HUES48 (cell line): Measurements from ENCODE around the gene KRTAP10-2.

ENCODE experiments used
- H3K27ac ChIP-seq: one replicate; pipeline ENCODE4 v1.7.0; 2013; ENCODE audit warnings: low read depth, low read length, inconsistent platforms
- H3K27me3 ChIP-seq: 2 replicates; pipeline ENCODE4 v1.6.1; 2013; ENCODE audit warnings: mild to moderate bottlenecking, low read length; ENCODE audit not compliant: control insufficient read depth, insufficient read depth
- H3K36me3 ChIP-seq: 2 replicates; pipeline ENCODE4 v1.6.1; 2013; ENCODE audit warnings: low read length; ENCODE audit not compliant: control insufficient read depth, insufficient read depth
- H3K4me1 ChIP-seq: 2 replicates; pipeline ENCODE4 v1.6.1; 2013; ENCODE audit warnings: mild to moderate bottlenecking, low read length; ENCODE audit not compliant: control insufficient read depth, insufficient read depth
- H3K4me3 ChIP-seq: 2 replicates; pipeline ENCODE4 v1.5.1; 2013; ENCODE audit warnings: mild to moderate bottlenecking, low read depth, low read length
- H3K9ac ChIP-seq: 2 replicates; pipeline ENCODE4 v1.6.1; 2013; ENCODE audit warnings: mild to moderate bottlenecking, low read depth, low read length, moderate library complexity
- H3K9me3 ChIP-seq: 2 replicates; pipeline ENCODE4 v1.6.1; 2013; ENCODE audit warnings: low read length; ENCODE audit not compliant: control insufficient read depth, insufficient read depth

KRTAP10-2 gene

DNA sequence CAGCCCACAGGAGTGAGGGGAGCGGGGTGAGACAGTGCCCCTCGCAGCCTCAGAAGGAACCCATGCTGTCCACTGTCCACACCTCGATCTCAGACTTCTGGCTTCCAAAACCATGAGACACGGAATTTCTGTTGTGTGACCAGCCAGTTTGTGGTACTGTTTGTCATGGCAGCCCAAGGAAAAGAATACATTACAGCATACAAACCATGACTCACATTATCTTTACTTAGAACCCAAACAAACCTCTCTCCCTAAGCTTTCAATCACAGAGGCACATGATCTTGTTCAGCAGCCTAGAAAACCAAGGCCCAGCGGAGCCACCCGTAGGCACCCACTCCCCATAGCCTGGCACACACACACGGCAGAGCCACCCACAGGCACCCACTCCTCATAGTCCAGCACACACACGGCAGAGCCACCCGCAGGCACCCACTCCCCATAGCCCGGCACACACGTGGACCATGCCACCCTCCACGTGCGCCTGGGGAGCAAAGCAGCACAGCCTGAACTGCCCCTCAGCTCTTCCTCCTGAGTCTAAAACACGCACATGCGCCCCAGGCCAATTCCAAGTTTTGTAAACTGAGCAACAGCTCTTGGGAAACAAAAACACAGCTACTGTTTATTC is 21.8 kb upstream of the KRTAP10-2 start:
- Histone ChIP-seq H3K9ac (no peak overlapping the region), H3K4me3 (no peak overlapping the region), H3K9me3 (peaks cover 3% of the 10 kb centered on the region; the same call in 1 of the 2 replicates), H3K27ac (no peak overlapping the region), H3K4me1 (no peaks in the 10 kb centered on the region), H3K36me3 (no peaks in the 10 kb centered on the region), H3K27me3 (no peaks in the 10 kb centered on the region)

- no peak overlapping the region for H3K4me3 ChIP-seq
- no peak overlapping the region for H3K9ac ChIP-seq
- H3K4me1 ChIP-seq: no peaks in the 10 kb centered on the region
- H3K27me3 ChIP-seq: no peaks in the 10 kb centered on the region
- no peaks in the 10 kb centered on the region for H3K9me3 ChIP-seq
- no peak overlapping the region for H3K27ac ChIP-seq
- no peaks in the 10 kb centered on the region for H3K36me3 ChIP-seq
Measured at GRCh38 chr21:44571844-44572782, 20.8 kb upstream of the KRTAP10-2 start.

- H3K4me1 ChIP-seq: no peaks in the 10 kb centered on the region
Measured at GRCh38 chr21:44571296-44571695, 20.0 kb upstream of the KRTAP10-2 start.

GRCh38 chr21:44569861-44570517 is 18.7 kb upstream of the KRTAP10-2 start:
- H3K9ac ChIP-seq: no peak overlapping the region
- no peaks in the 10 kb centered on the region for H3K4me1 ChIP-seq
- no peaks in the 10 kb centered on the region for H3K27me3 ChIP-seq
- no peak overlapping the region for H3K4me3 ChIP-seq
- H3K36me3 ChIP-seq: no peaks in the 10 kb centered on the region
- no peaks in the 10 kb centered on the region for H3K9me3 ChIP-seq
- no peak overlapping the region for H3K27ac ChIP-seq

More at GRCh38 chr21:44571296-44571695, 20.0 kb upstream of the KRTAP10-2 start:
- Histone ChIP-seq H3K4me3 (no peak overlapping the region), H3K27ac (no peak overlapping the region), H3K27me3 (no peaks in the 10 kb centered on the region), H3K9ac (no peak overlapping the region), H3K36me3 (no peaks in the 10 kb centered on the region), H3K9me3 (no peaks in the 10 kb centered on the region)

- Histone ChIP-seq H3K9ac (no peak overlapping the region), H3K4me3 (no peak overlapping the region), H3K27ac (no peak overlapping the region), H3K27me3 (no peaks in the 10 kb centered on the region), H3K4me1 (no peaks in the 10 kb centered on the region), H3K9me3 (no peaks in the 10 kb centered on the region), H3K36me3 (no peaks in the 10 kb centered on the region)
Measured at GRCh38 chr21:44568667-44569556, 17.6 kb upstream of the KRTAP10-2 start.

DNA sequence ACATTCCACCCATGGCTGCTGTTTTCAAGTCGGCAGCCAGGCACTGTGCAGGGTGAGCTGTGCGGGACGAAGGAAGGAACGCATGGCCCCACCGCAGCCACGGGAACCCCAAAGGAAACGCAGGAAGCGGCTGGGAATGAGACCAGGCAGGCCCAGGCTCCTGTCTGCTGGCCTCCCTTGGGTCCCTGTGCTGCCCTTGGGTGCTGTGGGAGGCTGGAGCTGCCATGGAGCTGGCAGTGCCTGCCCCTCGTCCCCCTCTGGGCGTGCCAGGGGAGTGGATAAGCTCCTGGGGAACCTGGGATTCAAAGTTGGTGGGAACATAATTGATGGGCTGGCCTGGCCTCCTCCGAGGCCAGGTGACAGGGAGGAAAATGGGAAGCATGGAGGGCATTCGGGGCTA is 17.0 kb upstream of the KRTAP10-2 start:
- Histone ChIP-seq H3K36me3 (no peaks in the 10 kb centered on the region), H3K9ac (no peak overlapping the region), H3K27ac (no peak overlapping the region), H3K4me1 (no peaks in the 10 kb centered on the region), H3K4me3 (no peak overlapping the region), H3K27me3 (no peaks in the 10 kb centered on the region), H3K9me3 (no peaks in the 10 kb centered on the region)

DNA sequence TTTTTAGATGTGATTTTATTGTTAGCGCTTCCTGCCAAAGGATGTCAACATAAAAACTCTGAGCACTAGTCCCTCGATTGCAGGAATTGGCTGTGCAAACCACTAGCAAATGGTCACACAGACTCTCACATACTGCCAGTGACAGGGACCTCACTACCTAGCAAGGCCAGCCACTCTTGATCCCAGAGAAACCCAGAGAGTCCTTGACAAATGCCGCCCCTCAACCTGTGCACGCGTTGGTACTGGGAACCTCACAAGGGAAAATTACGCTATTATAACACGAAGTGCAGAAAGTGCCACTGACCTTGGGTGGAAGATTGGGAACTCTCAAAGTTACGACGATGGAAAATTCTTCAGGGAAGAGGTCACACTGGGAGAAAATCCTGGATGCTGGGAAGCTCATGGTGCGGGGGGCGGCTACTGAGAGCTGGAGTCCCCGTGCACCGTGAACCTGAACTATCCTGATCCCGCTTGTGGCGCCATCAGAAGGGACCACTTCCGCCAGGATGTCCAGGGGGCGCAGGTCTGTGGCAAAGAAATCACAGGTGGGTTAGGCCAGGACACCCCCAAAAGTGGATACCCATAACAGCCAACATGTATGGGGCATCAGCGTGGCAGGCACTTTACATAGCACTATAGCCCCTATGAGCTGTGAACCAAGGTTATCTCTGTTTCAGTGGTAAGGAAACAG is 16.3 kb upstream of the KRTAP10-2 start:
- no peaks in the 10 kb centered on the region for H3K36me3 ChIP-seq
- H3K9ac ChIP-seq: no peak overlapping the region
- H3K27ac ChIP-seq: no peak overlapping the region
- H3K27me3 ChIP-seq: no peaks in the 10 kb centered on the region
- H3K4me3 ChIP-seq: no peak overlapping the region
- no peaks in the 10 kb centered on the region for H3K9me3 ChIP-seq
- H3K4me1 ChIP-seq: no peaks in the 10 kb centered on the region

DNA sequence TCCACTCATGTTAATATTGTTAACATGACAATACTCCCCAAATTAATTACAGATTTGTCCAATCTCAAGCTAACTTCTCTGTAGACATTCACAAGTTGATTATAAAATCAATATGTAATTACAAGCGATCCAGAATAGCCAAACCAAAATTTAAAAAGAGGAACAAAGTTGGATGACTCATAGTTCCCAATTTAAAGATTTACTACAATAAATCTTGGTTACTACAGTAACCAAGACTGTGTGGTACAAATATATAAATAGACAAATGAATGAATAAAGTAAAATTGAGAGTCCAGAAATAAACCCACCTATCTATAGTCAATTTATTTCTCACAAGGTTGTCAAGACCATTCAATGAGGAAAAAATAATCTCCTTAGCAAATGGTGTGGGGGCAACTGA is 15.1 kb upstream of the KRTAP10-2 start:
- Histone ChIP-seq H3K27me3 (no peaks in the 10 kb centered on the region), H3K4me3 (no peak overlapping the region), H3K36me3 (no peaks in the 10 kb centered on the region), H3K4me1 (no peaks in the 10 kb centered on the region), H3K9me3 (no peaks in the 10 kb centered on the region), H3K27ac (no peak overlapping the region), H3K9ac (no peak overlapping the region)

- Histone ChIP-seq H3K27me3 (no peaks in the 10 kb centered on the region), H3K4me1 (no peaks in the 10 kb centered on the region)
Measured at GRCh38 chr21:44564886-44565598, 13.7 kb upstream of the KRTAP10-2 start.

More at GRCh38 chr21:44564886-44565598, 13.7 kb upstream of the KRTAP10-2 start:
- H3K9me3 ChIP-seq: no peaks in the 10 kb centered on the region
- H3K4me3 ChIP-seq: no peak overlapping the region
- no peaks in the 10 kb centered on the region for H3K36me3 ChIP-seq
- no peak overlapping the region for H3K9ac ChIP-seq
- no peak overlapping the region for H3K27ac ChIP-seq
